DOHH2 (cell line): ENCODE measurements around the gene ATXN7L1.

ENCODE experiments used
- H3F3A ChIP-seq: fragments of 200-600 bp; sonication (generic), shearing (Covaris generic); 2 replicates; pipeline ENCODE4 v1.6.0; 2016; ENCODE audit warnings: antibody characterized with exemption, mild to moderate bottlenecking; ENCODE audit not compliant: control insufficient read depth, insufficient read depth
- H3K27ac ChIP-seq: fragments of 200-600 bp; sonication (generic); 2 replicates; pipeline ENCODE4 v1.5.1; 2014; ENCODE audit warnings: low read depth, mild to moderate bottlenecking, low read length, moderate library complexity
- H3K27me3 ChIP-seq: fragments of 200-600 bp; sonication (generic); 2 replicates; pipeline ENCODE4 v1.6.1; 2014; ENCODE audit warnings: mild to moderate bottlenecking, low read length, mixed read lengths; ENCODE audit not compliant: control insufficient read depth
- H3K36me3 ChIP-seq: fragments of 200-600 bp; sonication (generic); 2 replicates; pipeline ENCODE4 v1.6.1; 2014; ENCODE audit warnings: mild to moderate bottlenecking, low read length, moderate library complexity, mixed read lengths; ENCODE audit not compliant: control insufficient read depth
- H3K4me1 ChIP-seq: fragments of 200-600 bp; sonication (generic); 2 replicates; pipeline ENCODE4 v1.6.1; 2014; ENCODE audit warnings: mild to moderate bottlenecking, low read length, mixed read lengths; ENCODE audit not compliant: control insufficient read depth
- H3K4me2 ChIP-seq: fragments of 200-600 bp; sonication (generic); 2 replicates; pipeline ENCODE4 v1.6.0; 2014; ENCODE audit warnings: mild to moderate bottlenecking, low read length, moderate library complexity
- H3K4me3 ChIP-seq: fragments of 200-600 bp; sonication (generic); 2 replicates; pipeline ENCODE4 v1.5.1; 2014; ENCODE audit warnings: mild to moderate bottlenecking, low read length, mixed read lengths
- H3K79me2 ChIP-seq: fragments of 200-600 bp; sonication (generic); 2 replicates; pipeline ENCODE4 v1.6.1; 2014; ENCODE audit warnings: mild to moderate bottlenecking, low read length, mixed read lengths; ENCODE audit not compliant: control insufficient read depth
- H3K9me2 ChIP-seq: fragments of 200-600 bp; sonication (generic); replicated peaks from 2 replicates; pipeline ENCODE4 v1.6.1; 2014; ENCODE audit warnings: mild to moderate bottlenecking, low read length, mixed read lengths; ENCODE audit not compliant: control insufficient read depth
- H3K9me3 ChIP-seq: fragments of 200-600 bp; sonication (generic); 2 replicates; pipeline ENCODE4 v1.6.1; 2014; ENCODE audit warnings: antibody characterized with exemption, low read length, mixed read lengths; ENCODE audit not compliant: control insufficient read depth, insufficient read depth
- H4K20me1 ChIP-seq: fragments of 200-600 bp; sonication (generic); 2 replicates; pipeline ENCODE4 v1.6.0; 2014; ENCODE audit warnings: low read depth, mild to moderate bottlenecking, antibody characterized with exemption, low read length, moderate library complexity; ENCODE audit not compliant: control insufficient read depth, insufficient read depth
- EZH2phosphoT487 ChIP-seq: fragments of 200-600 bp; sonication (generic); IDR thresholded peaks from 2 replicates; pipeline ENCODE4 v1.6.1; 2017; ENCODE audit warnings: borderline replicate concordance, mild to moderate bottlenecking, antibody characterized with exemption, low read length, moderate library complexity, mixed read lengths
- TF ChIP-seq, protein P1 (sequence below): fragments of 200-600 bp; sonication (generic); IDR thresholded peaks from one replicate; pipeline ENCODE4 v1.5.1; 2014; ENCODE audit warnings: antibody characterized with exemption, mild to moderate bottlenecking, low read depth, low read length; ENCODE audit not compliant: poor library complexity, severe bottlenecking

Gene ATXN7L1

GRCh38 chr7:105655500-105656380 lies 220.7 kb downstream of the ATXN7L1 start:
- Histone ChIP-seq H3K4me1 (no peaks in the 10 kb centered on the region), H3K9me2 (no peaks in the 10 kb centered on the region), H3K36me3 (peaks cover under 1% of the 10 kb centered on the region), H3K9me3 (no peaks in the 10 kb centered on the region), H3K27ac (no peak overlapping the region), H3K79me2 (no peaks in the 10 kb centered on the region), H3K4me2 (no peak overlapping the region), H3F3A (0 out of 2 replicates have a peak, but pooled peaks cover 3% of the 10 kb centered on the region), H3K27me3 (no peaks in the 10 kb centered on the region), H3K4me3 (no peak overlapping the region), H4K20me1 (no peaks in the 10 kb centered on the region)
- TF ChIP-seq, protein P1, sequence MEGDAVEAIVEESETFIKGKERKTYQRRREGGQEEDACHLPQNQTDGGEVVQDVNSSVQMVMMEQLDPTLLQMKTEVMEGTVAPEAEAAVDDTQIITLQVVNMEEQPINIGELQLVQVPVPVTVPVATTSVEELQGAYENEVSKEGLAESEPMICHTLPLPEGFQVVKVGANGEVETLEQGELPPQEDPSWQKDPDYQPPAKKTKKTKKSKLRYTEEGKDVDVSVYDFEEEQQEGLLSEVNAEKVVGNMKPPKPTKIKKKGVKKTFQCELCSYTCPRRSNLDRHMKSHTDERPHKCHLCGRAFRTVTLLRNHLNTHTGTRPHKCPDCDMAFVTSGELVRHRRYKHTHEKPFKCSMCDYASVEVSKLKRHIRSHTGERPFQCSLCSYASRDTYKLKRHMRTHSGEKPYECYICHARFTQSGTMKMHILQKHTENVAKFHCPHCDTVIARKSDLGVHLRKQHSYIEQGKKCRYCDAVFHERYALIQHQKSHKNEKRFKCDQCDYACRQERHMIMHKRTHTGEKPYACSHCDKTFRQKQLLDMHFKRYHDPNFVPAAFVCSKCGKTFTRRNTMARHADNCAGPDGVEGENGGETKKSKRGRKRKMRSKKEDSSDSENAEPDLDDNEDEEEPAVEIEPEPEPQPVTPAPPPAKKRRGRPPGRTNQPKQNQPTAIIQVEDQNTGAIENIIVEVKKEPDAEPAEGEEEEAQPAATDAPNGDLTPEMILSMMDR, result no peak
- TF ChIP-seq EZH2phosphoT487, result no peak

- no peaks in the 10 kb centered on the region; the same call in 1 of the 2 replicates for H3K36me3 ChIP-seq
- H3K27ac ChIP-seq, result no peak overlapping the region
- 0 out of 2 replicates have a peak, but pooled peaks cover 3% of the 10 kb centered on the region for H3F3A ChIP-seq
- no peaks in the 10 kb centered on the region for H3K27me3 ChIP-seq
- no peaks in the 10 kb centered on the region for H3K4me1 ChIP-seq
- no peaks in the 10 kb centered on the region for H3K9me3 ChIP-seq
- no peak overlapping the region for H3K4me2 ChIP-seq
- H3K9me2 ChIP-seq, result no peaks in the 10 kb centered on the region
- no peaks in the 10 kb centered on the region for H4K20me1 ChIP-seq
- no peak overlapping the region for H3K4me3 ChIP-seq
- no peaks in the 10 kb centered on the region for H3K79me2 ChIP-seq
- no peak for TF ChIP-seq EZH2phosphoT487
- TF ChIP-seq, protein P1, result no peak
Observed at GRCh38 chr7:105655067-105655466, 221.3 kb downstream of the ATXN7L1 start.

DNA sequence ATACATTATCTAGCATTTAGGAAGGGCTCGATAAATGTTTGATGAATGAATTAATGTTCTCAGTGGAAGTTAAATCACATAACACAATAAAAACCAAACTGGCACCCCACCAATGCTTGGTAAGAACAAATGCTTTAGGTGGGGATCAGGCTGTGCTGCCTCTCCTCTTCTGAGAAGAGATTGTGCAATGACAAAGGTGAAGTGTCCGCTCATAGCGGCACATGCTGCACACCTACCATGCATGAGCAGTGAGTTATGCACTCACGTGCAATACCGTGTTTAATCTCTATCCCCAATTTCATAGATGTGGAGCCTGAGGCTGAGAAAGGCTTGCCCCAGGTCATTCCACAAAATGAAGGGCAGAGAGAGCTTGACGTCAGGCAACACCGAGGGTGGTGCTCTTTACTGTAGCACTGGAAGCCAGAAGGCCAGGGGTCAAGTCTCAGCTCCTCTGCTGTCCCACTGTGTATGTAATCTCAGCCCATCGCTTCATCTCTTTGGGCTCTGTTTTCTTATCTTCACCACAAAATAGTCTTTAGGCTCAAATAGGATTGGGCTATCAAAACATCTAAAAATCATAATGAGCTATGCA lies 222.2 kb downstream of the ATXN7L1 start:
- Histone ChIP-seq H3K4me1 (no peaks in the 10 kb centered on the region), H4K20me1 (no peaks in the 10 kb centered on the region), H3K27ac (no peak overlapping the region), H3K9me2 (no peaks in the 10 kb centered on the region), H3K79me2 (no peaks in the 10 kb centered on the region), H3K9me3 (no peaks in the 10 kb centered on the region), H3K36me3 (no peaks in the 10 kb centered on the region; the same call in 1 of the 2 replicates), H3F3A (0 out of 2 replicates have a peak, but pooled peaks cover 3% of the 10 kb centered on the region), H3K27me3 (no peaks in the 10 kb centered on the region), H3K4me2 (no peak overlapping the region), H3K4me3 (no peak overlapping the region)
- TF ChIP-seq EZH2phosphoT487, result no peak
- TF ChIP-seq, protein P1, result no peak
